HCT116 (cell line): ENCODE data around the gene NKX6-2.

Experiments used
- POLR2A ChIP-seq: IDR thresholded peaks from 2 replicates; pipeline ENCODE4 v1.7.0; 2011; ENCODE audit warnings: borderline replicate concordance; ENCODE audit not compliant: insufficient read depth, insufficient read length; ENCODE audit errors: extremely low read depth
- POLR2AphosphoS5 ChIP-seq: IDR thresholded peaks from 2 replicates; pipeline ENCODE4 v1.6.1; 2011; ENCODE audit warnings: mild to moderate bottlenecking, low read depth, low read length, moderate library complexity
- YY1 ChIP-seq: IDR thresholded peaks from 2 replicates; pipeline ENCODE4 v1.6.1; 2011; ENCODE audit warnings: low read length, low read depth, moderate library complexity, mild to moderate bottlenecking; ENCODE audit not compliant: insufficient replicate concordance; ENCODE audit errors: extremely low read depth
- ZFX ChIP-seq: fragments of 450-650 bp; IDR thresholded peaks from 2 replicates; pipeline ENCODE4 v1.6.1; 2017
- ZNF274 ChIP-seq: fragments of 200-500 bp; sonication (Bioruptor generic); IDR thresholded peaks from 2 replicates; pipeline ENCODE4 v1.6.1; 2014; ENCODE audit warnings: mild to moderate bottlenecking, low read depth, low read length, inconsistent platforms
- TF ChIP-seq, protein P1 (sequence below), 3 experiments: fragments of 200-600 bp in 1 of 3; sonication (generic) in 1 of 3; IDR thresholded peaks in 2 of 3; conservative IDR thresholded peaks in 1 of 3; 2 replicates each; pipeline ENCODE4 v1.5.1; 2012 to 2017; ENCODE audit warnings: low read depth in 2 of 3, low read length in 2 of 3, antibody characterized with exemption in 1 of 3, borderline replicate concordance in 1 of 3, control low read depth in 1 of 3, mild to moderate bottlenecking in 1 of 3, mixed read lengths in 1 of 3, mixed run types in 1 of 3, moderate library complexity in 1 of 3; ENCODE audit not compliant: insufficient read depth in 1 of 3
- TF ChIP-seq, protein P2 (sequence below): IDR thresholded peaks from 2 replicates; pipeline ENCODE4 v1.6.1; 2012; ENCODE audit warnings: low read depth
- TF ChIP-seq, protein P3 (sequence below): IDR thresholded peaks from 2 replicates; pipeline ENCODE4 v1.6.1; 2011; ENCODE audit warnings: mild to moderate bottlenecking, low read length, moderate library complexity; ENCODE audit not compliant: insufficient replicate concordance; ENCODE audit errors: extremely low read depth

DNA sequence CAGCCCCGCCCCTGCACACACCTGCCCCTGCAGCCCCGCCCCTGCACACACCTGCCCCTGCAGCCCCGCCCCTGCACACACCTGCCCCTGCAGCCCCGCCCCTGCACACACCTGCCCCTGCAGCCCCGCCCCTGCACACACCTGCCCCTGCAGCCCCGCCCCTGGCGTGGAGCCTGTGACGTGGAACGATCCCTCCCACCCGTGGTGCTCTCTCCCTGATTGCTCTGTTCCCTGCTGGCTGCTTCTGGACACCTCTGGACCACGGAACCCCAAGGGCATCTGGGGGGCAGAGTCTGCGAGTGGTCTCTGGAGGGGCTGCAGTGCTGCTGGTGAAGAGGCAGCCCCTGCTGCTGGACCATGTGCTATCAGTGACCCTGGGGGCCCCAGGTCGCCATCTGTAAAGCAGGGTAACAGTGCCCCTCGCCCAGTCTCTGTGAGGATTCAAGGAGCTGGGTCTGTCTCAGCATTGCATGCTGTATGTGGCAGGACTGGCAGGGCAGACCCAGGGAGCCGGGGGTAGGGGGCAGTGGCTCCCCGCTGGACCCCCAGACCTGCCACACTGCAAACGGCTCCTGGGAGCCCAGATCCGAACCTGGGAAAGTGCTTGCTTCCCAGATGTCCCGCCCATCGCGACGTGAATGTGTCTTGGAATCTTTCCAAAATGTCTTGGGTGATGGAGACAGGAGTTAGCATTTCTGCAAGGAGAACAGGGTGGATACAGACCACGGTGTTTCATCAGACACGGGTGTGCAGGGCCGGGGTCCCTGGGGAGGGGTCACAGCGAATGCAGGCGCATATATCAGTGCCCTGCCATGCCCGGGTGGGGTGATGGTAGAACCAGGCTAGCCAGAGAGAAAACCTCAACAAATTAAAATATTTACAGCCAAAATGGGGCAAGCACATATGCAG lies 27.9 kb upstream of the NKX6-2 start:
- no peak for TF ChIP-seq YY1
- TF ChIP-seq, protein P1, sequence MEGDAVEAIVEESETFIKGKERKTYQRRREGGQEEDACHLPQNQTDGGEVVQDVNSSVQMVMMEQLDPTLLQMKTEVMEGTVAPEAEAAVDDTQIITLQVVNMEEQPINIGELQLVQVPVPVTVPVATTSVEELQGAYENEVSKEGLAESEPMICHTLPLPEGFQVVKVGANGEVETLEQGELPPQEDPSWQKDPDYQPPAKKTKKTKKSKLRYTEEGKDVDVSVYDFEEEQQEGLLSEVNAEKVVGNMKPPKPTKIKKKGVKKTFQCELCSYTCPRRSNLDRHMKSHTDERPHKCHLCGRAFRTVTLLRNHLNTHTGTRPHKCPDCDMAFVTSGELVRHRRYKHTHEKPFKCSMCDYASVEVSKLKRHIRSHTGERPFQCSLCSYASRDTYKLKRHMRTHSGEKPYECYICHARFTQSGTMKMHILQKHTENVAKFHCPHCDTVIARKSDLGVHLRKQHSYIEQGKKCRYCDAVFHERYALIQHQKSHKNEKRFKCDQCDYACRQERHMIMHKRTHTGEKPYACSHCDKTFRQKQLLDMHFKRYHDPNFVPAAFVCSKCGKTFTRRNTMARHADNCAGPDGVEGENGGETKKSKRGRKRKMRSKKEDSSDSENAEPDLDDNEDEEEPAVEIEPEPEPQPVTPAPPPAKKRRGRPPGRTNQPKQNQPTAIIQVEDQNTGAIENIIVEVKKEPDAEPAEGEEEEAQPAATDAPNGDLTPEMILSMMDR (IDR thresholded peaks at IDR 0.05 in 2 of 3, conservative IDR thresholded peaks at IDR 0.05 in 1 of 3; ENCODE audit: borderline replicate concordance in 1 of 3, insufficient read depth in 1 of 3, low read depth in 2 of 3, low read length in 2 of 3), result no peak
- TF ChIP-seq, protein P2, sequence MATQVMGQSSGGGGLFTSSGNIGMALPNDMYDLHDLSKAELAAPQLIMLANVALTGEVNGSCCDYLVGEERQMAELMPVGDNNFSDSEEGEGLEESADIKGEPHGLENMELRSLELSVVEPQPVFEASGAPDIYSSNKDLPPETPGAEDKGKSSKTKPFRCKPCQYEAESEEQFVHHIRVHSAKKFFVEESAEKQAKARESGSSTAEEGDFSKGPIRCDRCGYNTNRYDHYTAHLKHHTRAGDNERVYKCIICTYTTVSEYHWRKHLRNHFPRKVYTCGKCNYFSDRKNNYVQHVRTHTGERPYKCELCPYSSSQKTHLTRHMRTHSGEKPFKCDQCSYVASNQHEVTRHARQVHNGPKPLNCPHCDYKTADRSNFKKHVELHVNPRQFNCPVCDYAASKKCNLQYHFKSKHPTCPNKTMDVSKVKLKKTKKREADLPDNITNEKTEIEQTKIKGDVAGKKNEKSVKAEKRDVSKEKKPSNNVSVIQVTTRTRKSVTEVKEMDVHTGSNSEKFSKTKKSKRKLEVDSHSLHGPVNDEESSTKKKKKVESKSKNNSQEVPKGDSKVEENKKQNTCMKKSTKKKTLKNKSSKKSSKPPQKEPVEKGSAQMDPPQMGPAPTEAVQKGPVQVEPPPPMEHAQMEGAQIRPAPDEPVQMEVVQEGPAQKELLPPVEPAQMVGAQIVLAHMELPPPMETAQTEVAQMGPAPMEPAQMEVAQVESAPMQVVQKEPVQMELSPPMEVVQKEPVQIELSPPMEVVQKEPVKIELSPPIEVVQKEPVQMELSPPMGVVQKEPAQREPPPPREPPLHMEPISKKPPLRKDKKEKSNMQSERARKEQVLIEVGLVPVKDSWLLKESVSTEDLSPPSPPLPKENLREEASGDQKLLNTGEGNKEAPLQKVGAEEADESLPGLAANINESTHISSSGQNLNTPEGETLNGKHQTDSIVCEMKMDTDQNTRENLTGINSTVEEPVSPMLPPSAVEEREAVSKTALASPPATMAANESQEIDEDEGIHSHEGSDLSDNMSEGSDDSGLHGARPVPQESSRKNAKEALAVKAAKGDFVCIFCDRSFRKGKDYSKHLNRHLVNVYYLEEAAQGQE, result no peak
- TF ChIP-seq, protein P3, sequence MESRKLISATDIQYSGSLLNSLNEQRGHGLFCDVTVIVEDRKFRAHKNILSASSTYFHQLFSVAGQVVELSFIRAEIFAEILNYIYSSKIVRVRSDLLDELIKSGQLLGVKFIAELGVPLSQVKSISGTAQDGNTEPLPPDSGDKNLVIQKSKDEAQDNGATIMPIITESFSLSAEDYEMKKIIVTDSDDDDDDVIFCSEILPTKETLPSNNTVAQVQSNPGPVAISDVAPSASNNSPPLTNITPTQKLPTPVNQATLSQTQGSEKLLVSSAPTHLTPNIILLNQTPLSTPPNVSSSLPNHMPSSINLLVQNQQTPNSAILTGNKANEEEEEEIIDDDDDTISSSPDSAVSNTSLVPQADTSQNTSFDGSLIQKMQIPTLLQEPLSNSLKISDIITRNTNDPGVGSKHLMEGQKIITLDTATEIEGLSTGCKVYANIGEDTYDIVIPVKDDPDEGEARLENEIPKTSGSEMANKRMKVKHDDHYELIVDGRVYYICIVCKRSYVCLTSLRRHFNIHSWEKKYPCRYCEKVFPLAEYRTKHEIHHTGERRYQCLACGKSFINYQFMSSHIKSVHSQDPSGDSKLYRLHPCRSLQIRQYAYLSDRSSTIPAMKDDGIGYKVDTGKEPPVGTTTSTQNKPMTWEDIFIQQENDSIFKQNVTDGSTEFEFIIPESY, result no peak
- TF ChIP-seq ZFX, result no peak
- no peak for TF ChIP-seq POLR2AphosphoS5
- no peak for TF ChIP-seq ZNF274
- no peak for TF ChIP-seq POLR2A
